ENCODE data around the gene SLC15A1.
"Not testable (repeated sequence)": the region's sequence is repeated elsewhere in the genome, so short reads cannot be mapped to it uniquely, and the experiment has no call there.

SLC15A1 gene

GRCh38 chr13:98755116-98755515 lies 2.6 kb upstream of the SLC15A1 start:
- no peak for FAIRE-seq
- DNase-seq (ENCODE audit: insufficient read length, low spot score): no peak

GRCh38 chr13:98754468-98754867 lies 2.0 kb upstream of the SLC15A1 start:
- FAIRE-seq; DNase-seq (ENCODE audit: insufficient read length, low spot score): not testable (repeated sequence)

GRCh38 chr13:98751861-98752466 lies 508 bp downstream of the SLC15A1 start:
- FAIRE-seq (no peak), DNase-seq (ENCODE audit: insufficient read length, low spot score) (no peak)

GRCh38 chr13:98751367-98751782 lies 1.1 kb downstream of the SLC15A1 start:
- FAIRE-seq (no peak), DNase-seq (ENCODE audit: insufficient read length, low spot score) (no peak)

GRCh38 chr13:98749501-98749900 lies 3.0 kb downstream of the SLC15A1 start:
- no peak for FAIRE-seq
- no peak for DNase-seq (ENCODE audit: insufficient read length, low spot score)

- DNase-seq (ENCODE audit: insufficient read length, low spot score): no peak
- no peak for FAIRE-seq
Measured at GRCh38 chr13:98746968-98747367, 5.5 kb downstream of the SLC15A1 start.

GRCh38 chr13:98743377-98743776 lies 9.1 kb downstream of the SLC15A1 start:
- DNase-seq (ENCODE audit: insufficient read length, low spot score): no peak
- no peak for FAIRE-seq

GRCh38 chr13:98742961-98743360 lies 9.5 kb downstream of the SLC15A1 start:
- DNase-seq (ENCODE audit: insufficient read length, low spot score): no peak
- no peak for FAIRE-seq

- FAIRE-seq (no peak), DNase-seq (ENCODE audit: insufficient read length, low spot score) (no peak)
Measured at GRCh38 chr13:98741741-98742435, 10.6 kb downstream of the SLC15A1 start.

- no peak for DNase-seq (ENCODE audit: insufficient read length, low spot score)
- no peak for FAIRE-seq
Measured at GRCh38 chr13:98740131-98740530, 12.3 kb downstream of the SLC15A1 start.

GRCh38 chr13:98738993-98739392 lies 13.5 kb downstream of the SLC15A1 start:
- no peak for DNase-seq (ENCODE audit: insufficient read length, low spot score)
- FAIRE-seq: no peak

GRCh38 chr13:98738213-98738612 lies 14.3 kb downstream of the SLC15A1 start:
- no peak for FAIRE-seq

GRCh38 chr13:98731925-98732324 lies 20.5 kb downstream of the SLC15A1 start:
- no peak for DNase-seq (ENCODE audit: insufficient read length, low spot score)
- FAIRE-seq: no peak

More at GRCh38 chr13:98738213-98738612, 14.3 kb downstream of the SLC15A1 start:
- DNase-seq (ENCODE audit: insufficient read length, low spot score): no peak

GRCh38 chr13:98731038-98731437 lies 21.4 kb downstream of the SLC15A1 start:
- no peak for FAIRE-seq

GRCh38 chr13:98730441-98730840 lies 22.0 kb downstream of the SLC15A1 start:
- no peak for DNase-seq (ENCODE audit: insufficient read length, low spot score)
- FAIRE-seq: no peak

More at GRCh38 chr13:98731038-98731437, 21.4 kb downstream of the SLC15A1 start:
- DNase-seq (ENCODE audit: insufficient read length, low spot score): no peak

- no peak for DNase-seq (ENCODE audit: insufficient read length, low spot score)
- no peak for FAIRE-seq
Measured at GRCh38 chr13:98729658-98730057, 22.8 kb downstream of the SLC15A1 start.

- DNase-seq (ENCODE audit: insufficient read length, low spot score) (no peak), FAIRE-seq (no peak)
Measured at GRCh38 chr13:98722958-98723357, 29.5 kb downstream of the SLC15A1 start.

GRCh38 chr13:98721825-98722510 lies 30.5 kb downstream of the SLC15A1 start:
- FAIRE-seq (no peak), DNase-seq (ENCODE audit: insufficient read length, low spot score) (no peak)

GRCh38 chr13:98719527-98720250 lies 32.8 kb downstream of the SLC15A1 start:
- FAIRE-seq (no peak), DNase-seq (ENCODE audit: insufficient read length, low spot score) (no peak)

- DNase-seq (ENCODE audit: insufficient read length, low spot score) (no peak), FAIRE-seq (no peak)
Measured at GRCh38 chr13:98717891-98718290, 34.6 kb downstream of the SLC15A1 start.

GRCh38 chr13:98717256-98717655 lies 35.2 kb downstream of the SLC15A1 start:
- FAIRE-seq (no peak), DNase-seq (ENCODE audit: insufficient read length, low spot score) (no peak)
